HG03175 (cell line): ENCODE data around the gene PASK.

ENCODE experiments used
- ATAC-seq: cut with Tn5 transposase; IDR thresholded peaks from one replicate; pipeline ENCODE4 v1.9.1; 2021; ENCODE audit warnings: mild to moderate bottlenecking, moderate library complexity; ENCODE audit not compliant: unreplicated experiment

The PASK gene

DNA sequence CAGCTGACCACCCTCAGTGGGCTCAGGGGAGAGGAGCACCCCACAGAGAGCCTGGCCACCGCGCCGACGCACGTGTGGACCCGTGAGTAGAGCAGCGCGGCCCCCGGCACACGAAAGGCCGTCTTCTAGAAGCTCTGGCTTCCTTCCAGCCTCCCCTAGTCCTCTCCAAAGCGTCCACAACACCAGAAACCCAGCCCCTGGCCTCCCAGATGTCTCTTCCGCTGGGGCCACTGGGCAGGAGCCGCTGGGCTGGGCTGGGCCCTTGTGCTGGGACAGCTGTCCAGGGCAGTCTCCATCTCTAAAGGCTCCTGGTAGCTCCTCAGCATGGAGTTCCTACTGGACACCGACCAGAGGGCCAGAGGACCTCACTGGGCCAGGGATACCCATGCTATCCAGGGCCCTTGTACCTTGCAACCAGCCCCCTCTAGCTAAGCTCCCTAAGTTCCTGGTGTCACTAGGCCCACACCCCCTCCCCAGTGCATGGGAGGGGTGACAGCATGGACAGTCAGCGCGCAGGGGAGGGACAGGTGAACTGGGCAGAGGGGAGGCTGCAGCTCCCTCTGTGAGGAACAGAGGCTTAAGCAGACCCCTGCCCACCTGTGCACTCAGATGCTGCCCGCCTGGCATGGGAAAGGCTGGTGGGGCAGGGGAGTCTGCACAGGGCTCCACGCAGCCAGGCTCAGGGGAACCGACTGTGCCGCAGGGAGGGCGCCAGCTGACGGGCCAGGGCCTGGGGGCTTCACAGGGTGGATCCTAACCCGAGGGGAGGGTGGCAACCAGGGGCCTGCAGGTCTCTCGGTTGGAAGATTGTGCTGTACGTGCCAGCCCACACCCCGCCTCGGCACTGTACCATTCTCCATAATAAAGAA is 80.1 kb downstream of the PASK start:
- no peak for ATAC-seq

- no peak for ATAC-seq
These were observed 80.9 kb downstream of the PASK start for GRCh38 chr2:241068136-241068941.

DNA sequence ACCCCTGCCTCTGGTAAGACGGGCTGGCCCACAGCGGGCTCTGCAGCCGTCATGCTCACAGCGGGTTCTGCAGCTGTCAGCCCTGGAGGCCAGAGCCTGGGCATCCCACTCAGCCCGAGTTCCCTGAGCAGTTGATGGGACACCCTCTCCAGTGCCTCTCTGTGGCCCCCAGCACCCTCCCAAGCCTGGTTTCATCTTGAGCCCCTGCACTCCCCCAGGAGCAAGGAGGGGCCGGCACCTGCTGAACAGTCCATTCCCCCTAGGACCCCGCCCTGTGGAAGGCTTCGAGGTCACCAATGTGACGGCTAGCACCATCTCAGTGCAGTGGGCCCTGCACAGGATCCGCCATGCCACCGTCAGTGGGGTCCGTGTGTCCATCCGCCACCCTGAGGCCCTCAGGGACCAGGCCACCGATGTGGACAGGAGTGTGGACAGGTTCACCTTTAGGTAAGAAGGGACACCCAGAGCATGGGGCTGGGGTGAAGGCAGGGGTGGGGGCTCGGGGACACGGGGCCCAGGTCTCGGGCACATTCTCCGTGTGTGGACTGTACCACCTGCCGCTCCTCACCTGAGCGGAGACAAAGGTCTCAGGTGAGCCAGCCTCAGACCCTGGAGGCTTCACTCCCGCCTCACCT is 81.7 kb downstream of the PASK start:
- ATAC-seq: no peak

DNA sequence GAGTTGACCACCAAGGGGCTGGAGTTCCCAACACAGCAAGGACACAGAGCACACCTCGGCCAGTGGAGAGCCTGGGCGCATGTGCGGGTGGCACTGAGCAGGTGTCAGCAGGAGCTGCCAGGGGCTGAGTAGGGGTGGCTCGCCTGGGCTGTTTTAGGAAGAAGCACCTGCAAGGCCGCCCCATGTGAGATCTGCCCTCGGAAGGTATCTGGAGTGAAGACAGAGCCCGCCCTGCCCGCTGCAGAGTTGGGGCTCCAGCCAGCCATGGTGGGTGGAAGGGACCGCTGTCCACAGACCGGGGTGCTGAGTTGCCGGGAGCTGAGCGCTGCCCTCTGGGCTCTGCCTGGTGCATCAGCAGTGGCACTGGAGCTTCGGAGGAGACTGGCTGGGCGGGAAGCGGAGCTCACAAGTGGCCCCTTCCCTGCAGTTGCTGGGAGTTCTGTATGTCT is 82.4 kb downstream of the PASK start:
- no peak for ATAC-seq

DNA sequence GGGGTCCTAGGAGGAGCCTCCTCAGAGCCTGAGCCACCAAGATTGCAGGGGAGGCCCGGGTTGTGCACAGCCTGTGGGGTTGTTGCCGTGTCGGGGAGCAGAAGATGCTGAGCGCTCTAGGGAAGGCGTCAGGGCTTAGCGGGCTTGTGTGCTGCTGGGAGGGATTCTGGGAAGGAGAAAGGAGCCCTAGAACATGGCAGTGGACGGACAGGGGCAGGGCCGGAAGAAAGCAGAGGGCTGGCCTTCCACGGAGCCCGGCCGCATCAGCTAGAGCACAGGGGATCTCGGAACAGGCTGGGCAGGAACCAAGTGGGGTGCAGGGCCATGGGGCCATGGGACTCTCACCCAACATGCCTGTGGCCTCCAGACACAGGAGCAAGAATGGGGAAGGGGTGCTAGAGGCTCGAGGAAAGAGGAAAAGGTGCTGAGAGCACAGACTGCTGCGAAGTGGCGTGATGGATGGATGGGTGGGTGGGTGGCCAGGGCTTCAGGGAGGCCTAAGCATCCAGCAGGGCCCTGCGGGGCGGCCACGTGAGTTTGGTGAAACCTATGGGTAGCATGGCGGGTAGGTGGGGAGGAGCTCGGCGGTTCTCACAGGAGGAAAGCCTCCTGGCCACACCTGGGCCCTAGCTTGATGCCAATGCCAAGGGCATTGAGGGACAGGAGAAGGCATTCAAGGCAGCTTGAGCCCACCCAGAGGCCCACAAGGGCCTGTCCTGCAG is 82.9 kb downstream of the PASK start:
- ATAC-seq: no peak

GRCh38 chr2:241065355-241065803 is 83.9 kb downstream of the PASK start:
- ATAC-seq: no peak

DNA sequence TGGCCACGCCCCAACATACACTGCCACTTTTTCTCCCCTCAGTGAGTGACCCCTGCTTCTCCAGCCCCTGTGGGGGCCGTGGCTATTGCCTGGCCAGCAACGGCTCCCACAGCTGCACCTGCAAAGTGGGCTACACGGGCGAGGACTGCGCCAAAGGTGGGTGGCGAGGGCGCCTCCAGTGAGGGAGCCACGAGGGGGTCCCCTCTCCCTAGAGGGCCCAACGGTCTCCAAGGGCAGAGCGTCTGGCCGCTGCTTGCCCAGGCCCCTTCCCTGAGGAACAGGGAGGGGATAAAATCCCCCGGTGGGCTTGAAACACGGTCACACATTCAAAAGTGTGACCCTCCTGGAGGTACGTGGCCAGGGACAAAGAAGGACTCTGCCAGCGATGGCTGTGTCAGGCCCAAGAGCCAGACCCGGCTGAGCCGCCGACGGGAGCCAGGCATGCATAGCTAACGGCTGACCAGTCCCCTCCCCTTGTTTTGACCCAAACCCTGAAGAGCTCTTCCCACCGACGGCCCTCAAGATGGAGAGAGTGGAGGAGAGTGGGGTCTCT is 84.4 kb downstream of the PASK start:
- ATAC-seq: no peak

- no peak for ATAC-seq
These were observed 85.1 kb downstream of the PASK start for GRCh38 chr2:241064008-241064801.

GRCh38 chr2:241063587-241063986 is 85.7 kb downstream of the PASK start:
- no peak for ATAC-seq

DNA sequence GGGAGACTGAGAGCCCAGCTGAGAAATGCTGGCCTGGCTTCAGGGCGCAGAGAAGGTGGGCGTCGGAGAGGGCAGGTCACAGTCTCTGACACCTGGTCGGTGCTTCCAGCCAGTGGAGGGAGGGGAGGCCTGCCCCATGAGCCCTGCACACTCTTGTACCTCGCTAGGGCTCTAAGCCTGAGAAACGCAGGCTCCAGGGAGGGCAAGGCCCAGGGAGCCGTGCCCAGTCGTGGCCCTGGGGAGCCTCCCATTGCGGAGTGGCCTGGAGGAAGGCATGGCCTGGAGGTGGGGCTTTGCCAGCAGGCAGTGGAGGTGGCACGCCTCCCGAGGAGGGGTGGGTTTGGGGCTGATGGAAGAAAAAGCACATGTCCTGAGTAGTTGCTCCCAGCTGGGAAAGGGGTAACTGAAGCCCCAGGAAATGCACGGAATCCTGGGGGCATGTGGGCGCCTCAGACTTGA is 86.2 kb downstream of the PASK start:
- ATAC-seq: no peak

GRCh38 chr2:241062389-241063092 is 86.7 kb downstream of the PASK start:
- no peak for ATAC-seq

DNA sequence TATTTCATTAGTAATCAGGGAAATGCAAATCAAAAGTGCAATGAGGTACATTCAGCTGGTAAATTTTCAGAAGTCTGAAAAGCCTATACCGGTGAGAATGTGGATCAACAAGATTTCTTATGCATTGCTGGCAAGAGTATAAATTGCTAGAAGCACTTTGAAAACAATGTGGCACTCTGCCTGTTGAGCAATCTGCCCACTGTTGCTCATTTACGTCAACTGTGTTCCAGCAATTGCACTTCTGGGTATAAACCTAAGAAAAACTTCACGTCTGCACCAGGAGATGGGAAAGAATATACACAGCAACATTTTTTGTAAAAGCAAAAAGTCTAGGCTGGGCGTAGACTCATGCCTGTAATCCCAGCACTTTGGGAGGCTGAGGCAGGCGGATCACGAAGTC is 88.0 kb downstream of the PASK start:
- ATAC-seq: no peak
